ENCODE data around the gene PCDHB1. TPM values are rescaled to one million over a fixed set of nuclear protein-coding genes. Genes with fewer than 3 reads are reported as not detected.

PCDHB1 gene
- total and polyA plus RNA-seq, 2 of the 8 experiments (the other 6 are each of a cell fraction or from before 2014, with no cell fraction given) = 0.03 to 0.04 TPM

DNA sequence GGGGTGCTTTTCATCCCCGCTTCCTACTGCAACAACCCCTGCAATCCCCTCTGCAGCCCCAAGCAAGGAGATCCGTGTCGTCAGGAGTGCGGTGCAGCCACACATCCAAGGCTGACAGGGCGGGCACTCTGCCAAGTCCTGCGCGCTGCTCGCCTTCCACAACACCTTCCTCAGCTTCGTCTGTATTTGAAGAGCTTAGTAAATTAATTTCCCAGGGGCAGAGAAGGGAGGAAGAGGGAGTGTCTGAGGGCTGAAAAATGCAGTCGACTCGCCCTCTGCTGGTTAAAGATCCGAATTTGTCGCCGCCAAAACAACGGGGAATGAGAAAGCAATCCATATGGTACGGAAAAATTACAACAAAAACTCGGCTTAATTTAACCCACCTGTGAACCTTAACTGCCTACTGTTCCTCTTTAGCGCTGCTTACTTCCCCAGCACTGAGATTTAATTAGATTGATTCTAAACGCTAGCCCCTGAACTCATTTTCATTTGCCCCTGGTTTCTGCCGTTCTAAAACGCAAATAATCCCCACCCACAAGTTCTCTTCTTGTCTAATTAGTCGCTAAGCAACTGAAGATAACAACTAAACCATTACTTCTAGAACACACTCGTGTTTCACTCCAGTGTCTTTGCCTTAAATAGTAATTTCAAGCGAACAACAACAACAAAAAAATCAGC lies 10.9 kb upstream of the PCDHB1 start:
- Histone ChIP-seq H2BK20ac (ENCODE audit: low read length) (no peak overlapping the region; the same call in 1 of the 2 replicates), H2AFZ (ENCODE audit: low read length) (peak overlapping the region; percentile 97), H4K20me1 (replicated peaks in 1 of 2; ENCODE audit: control insufficient read depth in 1 of 2, insufficient read depth in 2 of 2, low read length in 2 of 2) (no peaks in the 10 kb centered on the region), H3K79me1 (ENCODE audit: low read depth, low read length) (no peaks in the 10 kb centered on the region), H2AK5ac (ENCODE audit: low read depth, low read length) (no peak overlapping the region), H3K4ac (replicated peaks; ENCODE audit: insufficient read length, low read depth, low read length) (peak overlapping the region; percentile 72), H3K14ac (ENCODE audit: insufficient read length) (no peak overlapping the region), H3K56ac (replicated peaks; ENCODE audit: insufficient read length, low read depth, low read length) (no peak overlapping the region), H3K27ac (ENCODE audit: low read depth, low read length) (peak overlapping the region; percentile 97), H3K18ac (ENCODE audit: extremely low read depth, low read length) (peak overlapping the region; percentile 72), H4K91ac (replicated peaks; ENCODE audit: insufficient read length, low read length) (peak overlapping the region; percentile 63), H3K9me3 (ENCODE audit: insufficient read depth in 2 of 2, low read depth in 1 of 2, low read length in 1 of 2) (no peaks in the 10 kb centered on the region), H3K9ac (replicated peaks in 1 of 4; ENCODE audit: extremely low read depth in 1 of 4, low read depth in 3 of 4, low read length in 3 of 4) (peak overlapping the region; percentile 66 to 90 (median 80)), H3K79me2 (ENCODE audit: control insufficient read depth in 1 of 2, insufficient read depth in 2 of 2, low read length in 2 of 2) (no peaks in the 10 kb centered on the region), H3K23ac (ENCODE audit: insufficient read length) (no peak overlapping the region), H2BK5ac (ENCODE audit: low read depth, low read length) (peak overlapping the region; percentile 2), H3K23me2 (ENCODE audit: low read depth, low read length) (peaks cover 8% of the 10 kb centered on the region), H2BK12ac (ENCODE audit: low read depth, low read length) (peak overlapping the region; percentile 71), H4K5ac (ENCODE audit: insufficient read length, low read depth, low read length) (peak overlapping the region; percentile 10), H2BK120ac (replicated peaks; ENCODE audit: low read depth, low read length) (no peak overlapping the region), H3K4me1 (replicated peaks in 1 of 4; ENCODE audit: control insufficient read depth in 3 of 4, insufficient read depth in 4 of 4, low read length in 3 of 4) (peaks cover 0 to 8% (median 6%) of the 10 kb centered on the region in 4 experiments; a peak in 3 of 7 replicates), H3K4me3 (ENCODE audit: extremely low read depth in 1 of 4, insufficient read depth in 2 of 4, low read depth in 3 of 4, low read length in 4 of 4) (peak overlapping the region; percentile 71 to 86 (median 74)), H3K4me2 (ENCODE audit: insufficient read depth in 1 of 2, low read depth in 2 of 2, low read length in 2 of 2) (peak overlapping the region; percentile 87 to 93), H3K27me3 (replicated peaks in 1 of 4; ENCODE audit: control insufficient read depth in 3 of 4, extremely low read depth in 1 of 4, insufficient read depth in 3 of 4, low read length in 3 of 4) (no peaks in the 10 kb centered on the region), H4K8ac (ENCODE audit: extremely low read depth, insufficient read depth, low read length) (peak overlapping the region; percentile 89; the same call in 1 of the 2 replicates), H2BK15ac (ENCODE audit: low read length) (peak overlapping the region; percentile 73; the same call in 1 of the 2 replicates), H3K36me3 (ENCODE audit: control insufficient read depth in 2 of 4, insufficient read depth in 4 of 4, low read length in 3 of 4) (no peaks in the 10 kb centered on the region)
- 3% methylated on average over 24 of the region's 24 CpGs; no CpG with 5 or more reads in 1 of the 2 experiments for WGBS, 2 experiments (ENCODE audit: extremely low coverage in 1 of 2, insufficient coverage in 1 of 2, insufficient read length in 1 of 2, insufficient replicate concordance in 2 of 2, low coverage in 1 of 2, low lambda C conversion rate in 2 of 2, missing lambda C conversion rate in 1 of 2)
- FAIRE-seq (peak; percentile 93), DNase-seq (ENCODE audit: low read depth in 1 of 2, low spot score in 2 of 2) (peak; percentile 63 to 81)
- ChIA-PET POLR2A (ENCODE audit: partially characterized antibody) (interaction anchor here (0.6 to 3.1 kb wide), 31 partner anchors 11 to 255 kb away, joined by 3 to 41 read pairs (median 4); partner anchors contain the start of genes PCDHA1, PCDHA10, PCDHA11 and PCDHA12), CTCF (ENCODE audit: partially characterized antibody) (interaction anchor here (0.6 to 3.9 kb wide), 49 partner anchors 10 to 877 kb away, joined by 3 to 141 read pairs (median 5); partner anchors contain the start of genes PCDHA10, PCDHA11, PCDHA12 and PCDHA13)
- no peak for TF ChIP-seq RFX5 (IDR thresholded peaks at IDR 0.05; ENCODE audit: borderline replicate concordance, low read depth, low read length)
- TF ChIP-seq, protein P1, sequence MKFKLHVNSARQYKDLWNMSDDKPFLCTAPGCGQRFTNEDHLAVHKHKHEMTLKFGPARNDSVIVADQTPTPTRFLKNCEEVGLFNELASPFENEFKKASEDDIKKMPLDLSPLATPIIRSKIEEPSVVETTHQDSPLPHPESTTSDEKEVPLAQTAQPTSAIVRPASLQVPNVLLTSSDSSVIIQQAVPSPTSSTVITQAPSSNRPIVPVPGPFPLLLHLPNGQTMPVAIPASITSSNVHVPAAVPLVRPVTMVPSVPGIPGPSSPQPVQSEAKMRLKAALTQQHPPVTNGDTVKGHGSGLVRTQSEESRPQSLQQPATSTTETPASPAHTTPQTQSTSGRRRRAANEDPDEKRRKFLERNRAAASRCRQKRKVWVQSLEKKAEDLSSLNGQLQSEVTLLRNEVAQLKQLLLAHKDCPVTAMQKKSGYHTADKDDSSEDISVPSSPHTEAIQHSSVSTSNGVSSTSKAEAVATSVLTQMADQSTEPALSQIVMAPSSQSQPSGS (IDR thresholded peaks at IDR 0.05; ENCODE audit: low read length) = no peak
- TF ChIP-seq GABPA (IDR thresholded peaks at IDR 0.05; ENCODE audit: borderline replicate concordance, insufficient read depth, low read length) = no peak
- no peak for TF ChIP-seq BACH1 (IDR thresholded peaks at IDR 0.05; ENCODE audit: low read length)
- TF ChIP-seq SIX5 (IDR thresholded peaks at IDR 0.05; ENCODE audit: low read depth, low read length) = no peak
- TF ChIP-seq EP300 (IDR thresholded peaks at IDR 0.05; ENCODE audit: borderline replicate concordance in 1 of 2, low read depth in 2 of 2, low read length in 2 of 2) = no peak
- peak; percentile 58 to 83 (median 73) for TF ChIP-seq CTCF (IDR thresholded peaks at IDR 0.05; ENCODE audit: control extremely low read depth in 1 of 3, insufficient read depth in 1 of 3, low read depth in 1 of 3, low read length in 3 of 3)

Data from H1 (cell line).